A549 (cell line): Measurements from ENCODE around the gene LAMB1.

ENCODE experiments used
- FOXS1 ChIP-seq: fragments of 250-450 bp; sonication (Bioruptor Pico); IDR thresholded peaks from 2 replicates; pipeline ENCODE4 v1.5.0; 2020; ENCODE audit warnings: mild to moderate bottlenecking, moderate library complexity
- TF ChIP-seq, protein P1 (sequence below): IDR thresholded peaks from 2 replicates; pipeline ENCODE4 v1.6.1; 2012

DNA sequence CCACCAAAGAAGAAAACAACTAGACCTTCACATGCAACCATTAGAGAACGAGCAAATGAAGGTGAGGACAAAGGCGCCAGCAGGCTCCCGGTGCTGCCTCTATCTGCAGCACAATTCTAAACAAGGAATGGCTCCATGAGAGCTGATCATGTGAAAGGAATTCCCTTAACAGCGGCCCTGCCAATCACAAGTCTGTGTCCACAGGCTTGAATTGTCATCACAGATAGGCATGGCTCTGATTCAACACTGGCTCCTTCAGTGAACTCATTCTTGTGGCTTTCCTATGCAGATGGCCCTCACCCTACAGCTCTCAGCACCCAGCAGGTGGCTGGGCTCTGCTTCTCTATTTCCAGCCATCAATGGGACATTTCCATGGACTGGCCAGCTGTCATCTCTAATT is 36.2 kb downstream of the LAMB1 start:
- TF ChIP-seq, protein P1, sequence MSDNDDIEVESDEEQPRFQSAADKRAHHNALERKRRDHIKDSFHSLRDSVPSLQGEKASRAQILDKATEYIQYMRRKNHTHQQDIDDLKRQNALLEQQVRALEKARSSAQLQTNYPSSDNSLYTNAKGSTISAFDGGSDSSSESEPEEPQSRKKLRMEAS = no peak
- TF ChIP-seq FOXS1 = no peak
